Activated naive CD4-positive, alpha-beta T cell treated with anti-CD3 and anti-CD28 coated beads, Interleukin-2, amount 10 ng/mL, durations not matched to agents 7 days and 5 days (primary cell): Measurements from ENCODE around the gene PPY.

ENCODE experiments used
- CTCF ChIA-PET: fragments of 350-600 bp; sonication (Branson Sonifier 250); formaldehyde crosslinking; loops from one replicate; lab custom pipeline; 2021; ENCODE audit warnings: antibody characterized with exemption; lab: Charles Lee
- DNase-seq: peaks from one replicate; pipeline ENCODE4 v3.0.0-alpha.2; 2020
- H3K27ac Mint-ChIP-seq: one replicate; pipeline ENCODE4 v1.8.0; 2021; ENCODE audit warnings: mild to moderate bottlenecking, moderate library complexity, mixed read lengths
- H3K27me3 Mint-ChIP-seq: one replicate; pipeline ENCODE4 v1.8.0; 2021; ENCODE audit warnings: mild to moderate bottlenecking, mixed read lengths
- H3K36me3 Mint-ChIP-seq: one replicate; pipeline ENCODE4 v1.8.0; 2021; ENCODE audit warnings: mixed read lengths
- H3K4me1 Mint-ChIP-seq: one replicate; pipeline ENCODE4 v1.8.0; 2021; ENCODE audit warnings: mixed read lengths
- H3K4me3 Mint-ChIP-seq: one replicate; pipeline ENCODE4 v1.8.0; 2021; ENCODE audit warnings: mild to moderate bottlenecking, moderate library complexity, mixed read lengths
- H3K9me3 Mint-ChIP-seq: one replicate; pipeline ENCODE4 v1.8.0; 2021; ENCODE audit warnings: mixed read lengths

The PPY gene

DNA sequence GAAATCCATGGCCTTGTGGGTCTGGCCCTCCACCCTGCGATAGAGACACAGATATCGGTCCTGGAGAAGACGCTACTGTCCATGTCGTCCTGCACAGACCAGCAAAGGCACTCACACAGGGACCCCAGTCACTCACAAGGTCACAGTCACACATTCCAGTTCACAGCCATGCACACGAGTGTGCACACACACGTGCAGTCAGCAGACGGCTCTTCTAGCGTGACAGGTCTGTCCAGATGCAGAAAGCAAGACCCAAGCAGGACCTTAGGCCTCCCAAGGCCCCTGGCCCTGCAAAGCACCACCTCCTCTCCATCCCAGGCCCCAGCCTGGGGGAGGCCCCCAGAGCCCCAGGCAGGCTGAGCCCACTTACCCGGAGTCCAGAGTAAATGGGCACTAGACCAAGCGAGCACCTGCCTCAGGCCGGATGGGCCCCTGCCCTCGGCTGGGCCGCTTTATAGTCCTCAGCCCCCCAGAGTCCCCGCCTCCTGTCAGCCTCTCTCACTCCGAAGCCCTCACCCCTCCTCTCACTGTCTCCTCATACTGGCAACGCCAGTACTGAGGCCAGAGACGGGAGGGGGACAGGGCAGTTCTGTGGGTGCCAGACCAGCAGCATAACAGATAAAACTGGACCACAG, at the start of gene PPY:
Gene PPY (minus strand): TSS at position 426 of the 635 bp plus-strand sequence. CDS start 822 bp downstream, outside the sequence.
- no peaks in the 10 kb centered on the region for H3K36me3 Mint-ChIP-seq
- CTCF ChIA-PET = interaction anchor here (0.9 to 5.7 kb wide), 8 partner anchors 16 to 226 kb away, joined by 3 to 59 read pairs (median 12); no protein-coding TSS in a partner anchor
- H3K27me3 Mint-ChIP-seq = peaks cover 54% of the 10 kb centered on the region

DNA sequence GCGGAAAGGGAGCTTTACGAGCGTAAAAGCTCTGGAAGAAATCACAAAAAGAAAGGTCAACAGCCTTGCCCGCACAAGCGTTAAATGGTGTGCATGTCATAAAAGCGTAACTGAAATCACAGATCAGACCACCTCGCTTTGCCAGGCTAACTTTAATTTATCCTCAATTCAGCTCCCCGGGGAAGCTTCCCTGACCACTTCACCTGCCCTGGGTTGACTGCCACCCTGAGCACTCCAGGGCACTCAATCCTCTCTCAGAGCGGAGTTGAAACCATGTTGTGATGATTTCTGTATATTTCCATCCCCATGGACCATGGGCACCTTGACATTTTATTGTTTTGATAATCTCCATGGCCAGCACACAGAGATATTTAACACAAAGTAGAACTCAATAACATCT, 46.0 kb upstream of the PPY start:
- CTCF ChIA-PET = interaction anchor here (1.6 to 2.2 kb wide), 2 partner anchors 44 to 110 kb away, joined by 6 read pairs; no protein-coding TSS in a partner anchor
- Mint-ChIP-seq H3K27ac (no peak overlapping the region), H3K9me3 (no peaks in the 10 kb centered on the region), H3K27me3 (peaks cover 61% of the 10 kb centered on the region), H3K36me3 (no peaks in the 10 kb centered on the region), H3K4me3 (no peak overlapping the region), H3K4me1 (peaks cover 14% of the 10 kb centered on the region)
- no peak for DNase-seq

More for the DNA sequence above, at the start of gene PPY:
- peaks cover 16% of the 10 kb centered on the region for H3K4me1 Mint-ChIP-seq
- no peak within 1 kb of the TSS for H3K27ac Mint-ChIP-seq
- no peaks in the 10 kb centered on the region for H3K9me3 Mint-ChIP-seq
- H3K4me3 Mint-ChIP-seq = no peak within 1 kb of the TSS
- no peak for DNase-seq

GRCh38 chr17:43987131-43988021, 45.1 kb upstream of the PPY start:
- Mint-ChIP-seq H3K4me3 (no peak overlapping the region), H3K36me3 (no peaks in the 10 kb centered on the region), H3K27me3 (peaks cover 61% of the 10 kb centered on the region), H3K9me3 (no peaks in the 10 kb centered on the region), H3K4me1 (peaks cover 17% of the 10 kb centered on the region), H3K27ac (no peak overlapping the region)
- DNase-seq = no peak
- CTCF ChIA-PET = interaction anchor here (0.6 to 2.2 kb wide), 6 partner anchors 32 to 109 kb away, joined by 3 to 6 read pairs (median 3); no protein-coding TSS in a partner anchor

DNA sequence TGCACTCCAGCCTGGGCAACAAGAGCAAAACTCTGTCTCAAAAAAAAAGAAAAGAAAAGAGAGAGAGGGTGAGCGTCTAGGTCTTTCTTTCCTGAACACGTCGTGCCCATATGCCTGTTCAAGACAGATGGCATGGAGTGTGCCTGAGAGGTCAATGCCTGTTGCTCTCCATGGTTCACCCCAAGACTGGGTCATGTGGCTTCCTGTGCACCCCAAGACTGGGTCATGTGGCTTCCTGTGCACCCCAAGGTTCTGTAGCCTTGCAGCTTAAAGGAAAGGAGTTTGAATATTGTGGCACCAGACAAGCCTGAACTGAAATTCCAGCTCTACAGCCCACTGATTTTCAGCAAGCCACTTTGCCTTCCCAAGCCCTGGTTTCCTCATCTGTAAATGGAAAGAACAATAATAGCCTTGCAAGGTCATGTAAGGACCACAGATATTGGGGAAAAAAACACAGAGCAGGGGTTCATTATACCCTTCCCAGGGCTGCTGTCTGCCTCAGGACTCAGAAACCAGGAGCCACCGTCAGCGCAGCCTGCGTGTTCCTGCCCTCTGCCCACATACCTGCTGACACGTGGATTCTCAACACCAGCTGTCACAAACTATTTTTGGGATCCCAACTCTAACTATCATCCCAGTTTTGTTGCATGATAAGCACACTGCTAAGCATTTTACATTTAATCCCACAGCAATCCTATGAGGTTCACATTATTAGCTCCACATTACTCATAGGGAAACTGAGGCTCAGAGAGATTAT, 44.1 kb upstream of the PPY start:
- Mint-ChIP-seq H3K9me3 (no peaks in the 10 kb centered on the region), H3K4me1 (peaks cover 17% of the 10 kb centered on the region), H3K27ac (no peak overlapping the region), H3K27me3 (peaks cover 69% of the 10 kb centered on the region), H3K36me3 (no peaks in the 10 kb centered on the region), H3K4me3 (no peak overlapping the region)
- no peak for DNase-seq
- CTCF ChIA-PET = interaction anchor here (1.2 to 2.2 kb wide), 3 partner anchors 31 to 105 kb away, joined by 3 to 6 read pairs (median 3); no protein-coding TSS in a partner anchor

DNA sequence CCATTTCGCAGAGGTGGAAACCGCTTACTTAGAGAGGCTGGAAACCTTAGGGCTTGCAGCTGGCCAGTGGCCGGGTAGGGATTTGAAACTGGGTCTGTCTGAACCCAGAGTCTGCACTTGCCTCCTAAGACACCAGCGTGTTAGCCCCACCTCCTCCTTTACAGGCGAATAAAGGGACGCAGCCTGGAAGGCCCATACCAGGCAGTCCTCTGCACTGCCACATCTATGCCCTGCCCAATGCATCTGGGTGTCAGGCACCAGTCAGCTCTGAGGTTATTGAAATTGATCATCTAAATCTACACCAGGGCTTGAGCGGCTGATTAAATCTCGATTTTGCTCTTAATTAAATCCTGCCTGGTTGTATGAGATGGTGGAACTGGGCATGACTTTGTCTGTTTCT, 42.2 kb upstream of the PPY start:
- no peak overlapping the region for H3K4me3 Mint-ChIP-seq

GRCh38 chr17:43983515-43984411, 41.5 kb upstream of the PPY start:
- H3K36me3 Mint-ChIP-seq = no peaks in the 10 kb centered on the region
- peak; percentile 37 for DNase-seq

More for the DNA sequence above, 42.2 kb upstream of the PPY start:
- H3K27me3 Mint-ChIP-seq = peaks cover 85% of the 10 kb centered on the region
- no peaks in the 10 kb centered on the region for H3K9me3 Mint-ChIP-seq
- no peak for DNase-seq
- CTCF ChIA-PET = interaction anchor here (0.7 to 2.0 kb wide), 2 partner anchors 9 to 74 kb away, joined by 3 to 6 read pairs; no protein-coding TSS in a partner anchor
- H3K27ac Mint-ChIP-seq = no peak overlapping the region
- peaks cover 17% of the 10 kb centered on the region for H3K4me1 Mint-ChIP-seq
- H3K36me3 Mint-ChIP-seq = no peaks in the 10 kb centered on the region

GRCh38 chr17:43983196-43983514, 40.9 kb upstream of the PPY start:
- peaks cover 89% of the 10 kb centered on the region for H3K27me3 Mint-ChIP-seq
- peak overlapping the region; percentile 40 for H3K4me3 Mint-ChIP-seq
- peaks cover 17% of the 10 kb centered on the region for H3K4me1 Mint-ChIP-seq
- H3K9me3 Mint-ChIP-seq = no peaks in the 10 kb centered on the region
- no peak for DNase-seq
- H3K36me3 Mint-ChIP-seq = no peaks in the 10 kb centered on the region
- no peak overlapping the region for H3K27ac Mint-ChIP-seq
- CTCF ChIA-PET = interaction anchor here (2.0 kb wide), 2 partner anchors 11 to 39 kb away, joined by 6 to 7 read pairs; no protein-coding TSS in a partner anchor

More at GRCh38 chr17:43983515-43984411, 41.5 kb upstream of the PPY start:
- no peaks in the 10 kb centered on the region for H3K9me3 Mint-ChIP-seq
- CTCF ChIA-PET = interaction anchor here (2.0 kb wide), 2 partner anchors 10 to 40 kb away, joined by 6 to 7 read pairs; no protein-coding TSS in a partner anchor
- H3K4me1 Mint-ChIP-seq = peaks cover 17% of the 10 kb centered on the region
- peaks cover 89% of the 10 kb centered on the region for H3K27me3 Mint-ChIP-seq
- H3K27ac Mint-ChIP-seq = no peak overlapping the region
- peak overlapping the region; percentile 40 for H3K4me3 Mint-ChIP-seq

- CTCF ChIA-PET = interaction anchor here (2.0 kb wide), 1 partner anchor 38 kb away, joined by 7 read pairs; no protein-coding TSS in a partner anchor
- Mint-ChIP-seq H3K9me3 (no peaks in the 10 kb centered on the region), H3K27me3 (peaks cover 89% of the 10 kb centered on the region), H3K4me1 (peaks cover 17% of the 10 kb centered on the region), H3K27ac (no peak overlapping the region), H3K36me3 (no peaks in the 10 kb centered on the region), H3K4me3 (no peak overlapping the region)
- no peak for DNase-seq
Observed at GRCh38 chr17:43982171-43982570, 39.9 kb upstream of the PPY start.

DNA sequence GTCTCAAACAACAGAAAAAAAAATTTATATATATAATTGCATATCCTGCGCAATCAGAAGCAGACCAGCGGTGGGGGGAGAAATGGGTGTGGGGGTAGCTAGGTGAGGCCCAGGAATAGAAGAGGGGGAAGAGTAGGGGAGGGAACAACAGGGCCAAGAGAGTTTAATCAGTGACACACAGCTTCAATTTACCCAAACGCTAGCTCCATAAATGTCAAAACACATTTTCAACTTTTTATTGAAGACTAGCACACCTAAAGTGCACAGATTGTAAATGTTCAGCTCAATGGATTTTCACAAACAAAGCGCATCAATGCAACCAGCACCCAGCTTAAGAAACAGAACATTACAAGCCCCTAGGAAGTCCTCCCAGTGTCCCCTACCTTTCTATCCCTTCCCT, 37.4 kb upstream of the PPY start:
- Mint-ChIP-seq H3K27me3 (peaks cover 78% of the 10 kb centered on the region), H3K4me1 (peaks cover 7% of the 10 kb centered on the region), H3K4me3 (no peak overlapping the region), H3K36me3 (no peaks in the 10 kb centered on the region), H3K27ac (no peak overlapping the region), H3K9me3 (no peaks in the 10 kb centered on the region)
- CTCF ChIA-PET = interaction anchor here (1.4 to 1.7 kb wide), 2 partner anchors 14 to 53 kb away, joined by 4 to 5 read pairs; no protein-coding TSS in a partner anchor
- DNase-seq = no peak

GRCh38 chr17:43979011-43979410, 36.7 kb upstream of the PPY start:
- Mint-ChIP-seq H3K4me3 (no peak overlapping the region), H3K9me3 (no peaks in the 10 kb centered on the region), H3K27ac (no peak overlapping the region), H3K4me1 (peaks cover 6% of the 10 kb centered on the region), H3K36me3 (no peaks in the 10 kb centered on the region), H3K27me3 (peaks cover 78% of the 10 kb centered on the region)
- CTCF ChIA-PET = interaction anchor here (0.5 to 1.4 kb wide), 2 partner anchors 15 to 338 kb away, joined by 3 to 5 read pairs; no protein-coding TSS in a partner anchor
- DNase-seq = no peak

GRCh38 chr17:43978078-43978477, 35.8 kb upstream of the PPY start:
- no peaks in the 10 kb centered on the region for H3K9me3 Mint-ChIP-seq
- CTCF ChIA-PET = no interaction called here
- H3K36me3 Mint-ChIP-seq = no peaks in the 10 kb centered on the region
- peaks cover under 1% of the 10 kb centered on the region for H3K4me1 Mint-ChIP-seq
- no peak overlapping the region for H3K4me3 Mint-ChIP-seq
- peaks cover 73% of the 10 kb centered on the region for H3K27me3 Mint-ChIP-seq
- DNase-seq = no peak
- H3K27ac Mint-ChIP-seq = no peak overlapping the region

- Mint-ChIP-seq H3K27me3 (peaks cover 69% of the 10 kb centered on the region), H3K9me3 (no peaks in the 10 kb centered on the region), H3K27ac (no peak overlapping the region), H3K4me1 (no peaks in the 10 kb centered on the region), H3K4me3 (no peak overlapping the region), H3K36me3 (no peaks in the 10 kb centered on the region)
- CTCF ChIA-PET = no interaction called here
- no peak for DNase-seq
Observed at GRCh38 chr17:43976963-43977837, 34.9 kb upstream of the PPY start.
